Stomach smooth muscle (tissue), 2 donors: ENCODE measurements around the gene MYPN.
"Not testable (repeated sequence)": the region's sequence is repeated elsewhere in the genome, so short reads cannot be mapped to it uniquely, and the experiment has no call there.

Experiments used
- H3K27ac ChIP-seq: one replicate; pipeline ENCODE4 v1.7.0; 2013; ENCODE audit warnings: mild to moderate bottlenecking, low read length, inconsistent platforms
- H3K27me3 ChIP-seq, 2 donors: one replicate each; pipeline ENCODE4 v1.7.0; 2013; ENCODE audit warnings: low read length in 2 of 2; ENCODE audit not compliant: insufficient read depth in 2 of 2, control insufficient read depth in 1 of 2
- H3K36me3 ChIP-seq, 2 donors: one replicate each; pipeline ENCODE4 v1.7.0; 2013; ENCODE audit warnings: low read length in 2 of 2; ENCODE audit not compliant: control insufficient read depth in 2 of 2, insufficient read depth in 2 of 2
- H3K4me1 ChIP-seq: one replicate; pipeline ENCODE4 v1.7.0; 2013; ENCODE audit warnings: low read length; ENCODE audit not compliant: control insufficient read depth, insufficient read depth
- H3K4me3 ChIP-seq, 2 donors: one replicate each; pipeline ENCODE4 v1.7.0; 2013; ENCODE audit warnings: low read length in 2 of 2
- H3K9ac ChIP-seq, 2 donors: one replicate each; pipeline ENCODE4 v1.7.0; 2013; ENCODE audit warnings: low read length in 2 of 2, mild to moderate bottlenecking in 1 of 2
- H3K9me3 ChIP-seq, 2 donors: one replicate each; pipeline ENCODE4 v1.7.0; 2013; ENCODE audit warnings: low read length in 2 of 2; ENCODE audit not compliant: control insufficient read depth in 2 of 2
- donor health status: healthy.
- donor health status: Pancreatic carcinoma.

MYPN gene

GRCh38 chr10:68239596-68240150 lies 130.4 kb downstream of the MYPN start:
- H3K27ac ChIP-seq = no peak overlapping the region
- no peaks in the 10 kb centered on the region for H3K27me3 ChIP-seq
- no peaks in the 10 kb centered on the region for H3K4me1 ChIP-seq
- H3K9ac ChIP-seq = no peak overlapping the region
- H3K9me3 ChIP-seq = no peaks in the 10 kb centered on the region
- H3K4me3 ChIP-seq = no peak overlapping the region
- no peaks in the 10 kb centered on the region for H3K36me3 ChIP-seq

DNA sequence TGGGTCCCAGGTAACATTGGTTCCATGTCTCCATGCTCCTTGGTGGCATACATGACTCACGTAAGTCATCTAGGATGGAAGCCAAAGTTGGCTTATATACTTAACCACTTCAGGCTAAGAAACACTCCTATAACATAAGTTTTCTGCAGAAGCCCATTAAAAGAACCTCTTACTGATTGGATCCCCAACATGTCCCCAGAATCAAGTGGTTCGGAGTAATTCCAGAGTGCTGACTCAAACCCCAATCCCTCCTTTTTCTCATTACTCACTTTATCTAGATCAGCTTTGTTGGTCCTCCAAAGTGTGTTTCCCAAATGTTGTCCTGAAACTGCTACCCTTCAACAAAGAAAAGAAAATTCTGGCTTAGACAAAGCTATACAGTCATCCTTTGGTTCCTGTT lies 132.8 kb downstream of the MYPN start:
- Histone ChIP-seq H3K9ac (no peak overlapping the region), H3K9me3 (no peaks in the 10 kb centered on the region), H3K36me3 (no peaks in the 10 kb centered on the region), H3K27ac (no peak overlapping the region), H3K4me3 (no peak overlapping the region), H3K27me3 (no peaks in the 10 kb centered on the region), H3K4me1 (no peaks in the 10 kb centered on the region)

DNA sequence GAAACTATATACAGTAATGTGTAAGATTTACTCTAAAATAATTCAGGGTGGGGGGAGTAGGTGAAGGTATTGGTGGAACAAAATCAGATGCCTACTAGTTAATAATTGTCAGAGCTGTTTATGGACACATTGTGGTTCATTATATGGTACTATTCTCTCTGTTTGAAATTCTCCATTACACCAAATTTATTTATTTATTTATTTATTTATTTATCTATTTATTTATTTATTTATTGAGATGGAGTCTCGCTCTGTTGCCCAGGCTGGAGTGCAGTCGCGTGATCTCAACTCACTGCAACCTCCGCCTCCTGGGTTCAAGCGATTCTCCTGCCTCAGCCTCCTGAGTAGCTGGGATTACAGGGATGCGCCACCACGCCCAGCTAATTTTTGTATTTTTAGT lies 137.1 kb downstream of the MYPN start:
- not testable (repeated sequence) for H3K9me3 ChIP-seq, H3K4me3 ChIP-seq, H3K4me1 ChIP-seq, H3K9ac ChIP-seq, H3K27ac ChIP-seq, H3K36me3 ChIP-seq, H3K27me3 ChIP-seq

DNA sequence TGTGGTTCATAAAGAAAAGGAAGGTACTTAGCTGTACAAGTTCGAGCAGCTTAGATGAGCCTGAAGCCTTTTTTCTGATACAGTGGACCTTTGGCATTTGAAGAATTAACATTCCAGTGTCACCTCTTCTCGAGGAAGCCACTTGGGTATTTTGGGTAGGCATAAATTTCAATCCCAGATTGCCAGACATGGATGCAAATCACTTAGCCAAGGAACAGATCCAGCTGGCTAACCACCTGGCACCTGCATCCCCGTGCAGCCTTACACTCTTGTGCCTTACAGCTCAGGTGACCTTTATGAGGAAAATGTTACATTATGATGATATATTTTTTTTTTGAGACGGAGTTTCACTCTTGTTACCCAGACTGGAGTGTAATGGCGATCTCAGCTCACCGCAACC lies 138.6 kb downstream of the MYPN start:
- Histone ChIP-seq H3K9ac (no peak overlapping the region), H3K4me3 (no peak overlapping the region), H3K4me1 (no peaks in the 10 kb centered on the region), H3K27ac (no peak overlapping the region), H3K9me3 (no peaks in the 10 kb centered on the region), H3K36me3 (no peaks in the 10 kb centered on the region), H3K27me3 (no peaks in the 10 kb centered on the region)

GRCh38 chr10:68249297-68249696 lies 140.0 kb downstream of the MYPN start:
- Histone ChIP-seq H3K4me3 (no peak overlapping the region), H3K4me1 (no peaks in the 10 kb centered on the region), H3K9me3 (no peaks in the 10 kb centered on the region), H3K27ac (no peak overlapping the region), H3K36me3 (no peaks in the 10 kb centered on the region), H3K9ac (no peak overlapping the region), H3K27me3 (no peaks in the 10 kb centered on the region)

DNA sequence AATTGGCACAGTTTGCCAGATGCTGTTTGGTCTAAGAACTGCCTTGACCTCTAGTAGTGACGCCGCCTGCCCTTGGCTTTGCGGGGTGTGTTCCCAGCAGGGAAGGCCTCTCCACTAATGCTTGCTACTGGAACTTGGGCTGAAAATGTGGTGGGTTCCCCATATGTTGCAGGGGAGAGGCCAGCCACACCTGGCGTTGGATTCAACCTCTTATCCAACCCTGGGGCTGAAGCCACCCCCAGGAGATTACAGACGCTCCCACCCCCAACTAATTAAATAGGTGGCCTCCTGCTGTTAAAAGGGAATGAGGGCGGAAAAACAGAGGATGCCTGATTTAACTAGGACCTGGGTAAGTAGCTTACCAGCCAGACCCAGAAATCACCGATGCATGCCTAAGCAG lies 141.9 kb downstream of the MYPN start:
- Histone ChIP-seq H3K27me3 (no peaks in the 10 kb centered on the region), H3K36me3 (no peaks in the 10 kb centered on the region), H3K27ac (no peak overlapping the region), H3K4me1 (no peaks in the 10 kb centered on the region), H3K4me3 (no peak overlapping the region), H3K9me3 (no peaks in the 10 kb centered on the region), H3K9ac (no peak overlapping the region)

GRCh38 chr10:68251625-68252495 lies 142.6 kb downstream of the MYPN start:
- Histone ChIP-seq H3K4me3 (no peak overlapping the region), H3K9ac (no peak overlapping the region), H3K9me3 (no peaks in the 10 kb centered on the region), H3K27ac (no peak overlapping the region), H3K27me3 (no peaks in the 10 kb centered on the region), H3K4me1 (no peaks in the 10 kb centered on the region), H3K36me3 (no peaks in the 10 kb centered on the region)

DNA sequence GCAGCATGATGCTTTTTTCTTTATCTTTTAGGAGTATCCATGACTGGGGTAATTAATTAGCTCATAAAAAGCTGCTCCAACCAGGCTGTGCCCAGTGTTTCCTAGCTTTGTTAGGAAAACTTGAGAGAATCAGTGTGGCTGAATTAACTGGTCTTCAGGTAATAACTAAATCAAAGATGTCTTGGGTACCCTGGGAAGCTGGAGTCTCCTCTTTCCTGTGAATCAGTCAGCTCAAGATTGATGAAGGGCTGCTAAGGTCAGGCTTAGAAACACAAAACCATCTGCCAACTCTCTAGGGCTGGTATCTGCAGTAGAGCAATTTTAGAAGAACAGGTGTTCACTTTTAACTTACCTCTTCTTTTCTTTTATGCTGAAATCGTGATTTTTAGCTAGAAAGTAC lies 144.1 kb downstream of the MYPN start:
- no peaks in the 10 kb centered on the region for H3K27me3 ChIP-seq

GRCh38 chr10:68261132-68261856 lies 152.0 kb downstream of the MYPN start:
- H3K27me3 ChIP-seq = no peaks in the 10 kb centered on the region
- H3K9ac ChIP-seq = no peak overlapping the region
- H3K4me1 ChIP-seq = no peaks in the 10 kb centered on the region
- H3K36me3 ChIP-seq = no peaks in the 10 kb centered on the region
- peaks cover 0 to 7% of the 10 kb centered on the region in 2 donors for H3K9me3 ChIP-seq
- no peak overlapping the region for H3K27ac ChIP-seq
- H3K4me3 ChIP-seq = no peak overlapping the region

More for the DNA sequence above, 144.1 kb downstream of the MYPN start:
- no peaks in the 10 kb centered on the region for H3K4me1 ChIP-seq
- H3K9ac ChIP-seq = no peak overlapping the region
- H3K27ac ChIP-seq = no peak overlapping the region
- no peaks in the 10 kb centered on the region for H3K9me3 ChIP-seq
- H3K36me3 ChIP-seq = no peaks in the 10 kb centered on the region
- H3K4me3 ChIP-seq = no peak overlapping the region
